Activated gamma-delta T cell treated with anti-CD3 and anti-CD28 coated beads, Interleukin-2, amount 50 U/mL, for 16 hours (primary cell): ENCODE results near the gene GALNT9.
"Not testable (repeated sequence)": the region's sequence is repeated elsewhere in the genome, so short reads cannot be mapped to it uniquely, and the experiment has no call there.

ENCODE experiments used
- DNase-seq: peaks from one replicate; pipeline ENCODE4 v3.0.0-alpha.2; 2020; ENCODE audit warnings: low read depth

Gene GALNT9

DNA sequence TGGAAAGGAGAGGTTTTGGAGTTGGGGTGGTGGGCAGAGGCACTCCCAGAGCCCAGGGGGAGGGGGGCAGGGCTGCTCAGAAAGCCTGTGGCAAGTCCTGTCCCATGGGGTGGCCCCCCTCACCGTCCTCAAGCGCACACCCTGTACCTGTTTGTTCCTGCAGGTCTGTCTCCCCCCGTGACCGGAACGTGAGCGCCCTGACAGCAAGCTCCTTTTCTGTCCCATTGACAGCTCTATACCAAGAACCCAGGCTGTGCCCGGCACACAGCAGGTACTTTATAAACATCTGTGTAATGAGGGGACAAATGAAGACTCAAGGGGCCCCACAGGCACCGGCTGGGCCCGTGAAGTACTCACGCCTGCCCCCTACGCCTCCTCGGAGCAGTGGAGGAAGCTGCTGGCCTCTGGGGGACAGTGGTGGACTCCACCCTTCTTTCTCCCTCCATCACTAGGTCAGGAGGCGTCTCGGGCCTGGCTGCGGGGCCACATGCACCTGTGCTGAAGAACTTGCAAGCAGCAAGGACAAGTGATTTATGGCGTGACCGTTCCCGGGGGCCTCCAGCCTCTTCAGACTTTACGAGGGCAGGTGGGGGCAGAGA lies 65.8 kb downstream of the GALNT9 start:
- DNase-seq, result no peak

DNA sequence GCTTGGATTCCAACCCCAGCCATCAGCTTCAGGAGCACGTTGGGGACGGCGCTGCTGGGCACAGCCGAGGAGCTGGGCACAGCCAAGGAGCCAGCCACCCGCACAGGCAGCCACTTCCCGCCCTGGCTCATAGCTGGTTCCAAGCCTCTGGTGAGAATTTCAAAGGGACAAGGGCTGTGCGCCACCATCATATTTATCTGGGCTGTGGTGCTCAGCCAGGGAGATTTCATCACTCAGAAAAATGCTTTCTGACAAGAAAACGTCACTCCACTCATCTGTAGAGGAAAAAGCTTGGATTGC lies 66.4 kb downstream of the GALNT9 start:
- no peak for DNase-seq

DNA sequence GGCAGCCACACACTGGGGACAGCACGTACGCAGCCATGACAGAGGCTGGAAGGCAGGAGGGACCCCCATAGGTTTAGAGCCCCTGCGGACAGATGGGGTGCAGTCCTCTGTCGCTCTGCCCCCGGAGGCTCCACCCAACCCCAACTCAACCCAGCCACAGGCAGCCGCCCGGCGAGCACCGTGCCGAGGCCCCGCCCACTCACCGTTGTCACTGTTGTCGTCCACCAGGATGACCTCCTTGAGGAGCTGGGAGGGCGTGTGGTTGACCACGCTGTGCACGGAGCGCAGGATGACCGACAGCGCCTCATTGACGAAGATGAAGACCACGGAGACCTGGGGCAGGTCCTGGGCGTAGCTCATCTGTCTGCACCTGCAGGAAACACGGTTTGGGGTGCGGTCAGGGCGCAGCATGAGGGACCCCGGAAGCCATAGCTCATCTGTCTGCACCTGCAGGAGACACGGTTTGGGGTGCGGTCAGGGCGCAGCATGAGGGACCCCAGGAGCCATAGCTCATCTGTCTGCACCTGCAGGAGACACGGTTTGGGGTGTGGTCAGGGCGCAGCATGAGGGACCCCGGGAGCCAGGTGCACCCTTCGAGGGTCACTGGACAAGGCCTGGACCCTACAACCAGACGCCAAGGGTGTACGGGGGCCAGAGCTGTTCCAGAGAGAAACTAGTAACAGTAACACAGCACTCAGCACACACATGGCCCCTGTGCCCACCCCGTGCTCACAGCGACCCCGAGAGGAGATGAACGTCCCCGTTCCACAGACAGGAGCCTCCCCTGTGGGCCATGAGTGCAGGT lies 66.9 kb downstream of the GALNT9 start:
- DNase-seq, result no peak

DNA sequence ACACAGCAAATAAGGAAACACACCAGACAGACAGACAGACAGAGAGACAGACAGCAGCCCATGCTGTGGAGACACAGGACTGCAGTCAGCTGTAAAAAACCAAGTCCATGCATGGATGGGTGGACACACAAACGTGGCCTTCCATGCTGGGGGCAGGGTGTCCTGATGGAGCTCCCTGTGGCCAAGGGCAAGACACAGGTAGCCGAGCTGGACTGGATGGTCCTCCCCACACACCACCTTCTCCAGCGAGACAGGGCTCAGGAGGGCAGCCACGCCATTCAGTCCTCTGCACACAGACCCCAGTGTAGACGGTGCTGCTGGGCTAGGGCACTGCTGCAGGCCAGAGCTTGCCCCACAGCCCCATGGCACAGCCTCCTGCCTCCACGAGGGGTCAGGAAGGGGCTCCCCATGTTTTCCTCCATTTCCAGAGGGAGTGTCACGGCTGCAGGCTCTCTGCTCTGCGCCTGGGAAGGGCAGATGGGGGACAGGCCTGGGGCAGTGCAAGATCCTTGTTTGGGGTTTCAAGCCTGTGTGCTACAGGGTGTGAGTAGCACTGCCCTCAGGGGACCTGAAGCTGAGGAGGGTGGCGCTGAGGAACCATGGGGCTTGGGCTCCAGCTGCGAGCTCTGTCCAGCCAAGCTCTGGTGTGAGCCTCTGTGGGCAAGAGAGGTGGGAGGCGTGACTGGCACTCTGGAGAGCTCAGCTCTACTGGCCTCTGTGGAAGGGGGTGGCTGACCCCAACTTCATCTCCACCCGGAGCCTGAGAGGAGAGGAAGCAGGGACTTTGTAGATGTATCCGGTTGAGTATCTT lies 67.9 kb downstream of the GALNT9 start:
- DNase-seq, result no peak

DNA sequence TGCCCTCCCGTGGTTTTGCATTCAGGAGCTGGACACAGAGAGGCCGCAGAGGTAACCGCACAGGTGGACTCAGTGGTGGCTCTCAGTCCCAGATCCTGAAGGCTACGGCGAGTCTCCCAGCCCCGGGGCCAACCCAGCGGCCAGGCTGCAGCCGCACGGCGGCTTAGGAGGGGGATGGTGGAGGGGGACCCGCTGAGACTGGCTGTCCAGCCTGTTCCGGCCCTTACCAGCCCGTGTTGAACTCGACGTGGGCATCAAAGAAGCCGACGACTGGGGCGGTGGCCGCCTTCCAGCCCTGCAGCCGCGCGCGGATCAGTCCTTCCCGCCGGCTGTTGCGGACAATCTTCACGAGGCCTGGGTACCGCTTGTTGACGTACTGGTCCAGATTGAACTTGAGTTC lies 68.7 kb downstream of the GALNT9 start:
- no peak for DNase-seq

DNA sequence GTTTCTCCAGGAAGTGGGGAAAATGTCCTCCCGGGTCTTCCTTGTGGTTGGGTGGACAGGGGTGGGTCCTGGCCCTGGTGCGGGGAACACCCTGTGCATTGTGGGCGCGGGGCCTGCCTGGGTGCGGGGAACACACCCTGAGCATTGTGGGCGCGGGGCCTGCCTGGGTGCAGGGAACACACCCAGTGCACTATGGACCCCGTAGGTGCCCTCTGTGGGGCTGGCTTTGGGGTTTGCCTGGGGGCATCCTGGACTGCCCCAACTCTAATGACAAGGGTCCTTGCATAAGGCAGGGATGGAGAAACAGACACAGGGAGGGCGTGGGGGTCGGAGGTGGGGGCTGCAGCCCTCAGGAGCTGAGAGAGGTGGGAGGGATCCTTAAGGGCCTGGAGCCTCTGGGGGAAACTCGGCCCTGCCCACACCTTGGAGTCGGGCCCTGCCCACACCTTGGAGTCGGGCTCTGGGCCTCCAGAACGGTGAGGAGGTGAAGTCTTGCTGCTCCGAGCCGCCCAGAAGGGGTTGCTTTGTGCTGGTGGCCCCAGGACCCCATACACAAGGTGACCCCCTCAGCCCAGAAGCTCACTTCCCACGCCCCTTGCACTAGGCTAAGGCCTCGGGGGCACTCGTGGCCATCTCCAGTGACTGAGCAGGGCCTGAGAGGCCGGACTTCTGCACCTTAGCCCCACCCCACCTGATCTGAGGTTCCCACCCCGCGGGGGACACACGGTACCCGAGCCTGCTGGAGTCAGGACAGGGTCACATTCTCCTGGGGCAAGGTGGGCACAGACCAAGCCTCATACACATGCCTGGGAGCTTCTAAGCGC lies 69.3 kb downstream of the GALNT9 start:
- no peak for DNase-seq

DNA sequence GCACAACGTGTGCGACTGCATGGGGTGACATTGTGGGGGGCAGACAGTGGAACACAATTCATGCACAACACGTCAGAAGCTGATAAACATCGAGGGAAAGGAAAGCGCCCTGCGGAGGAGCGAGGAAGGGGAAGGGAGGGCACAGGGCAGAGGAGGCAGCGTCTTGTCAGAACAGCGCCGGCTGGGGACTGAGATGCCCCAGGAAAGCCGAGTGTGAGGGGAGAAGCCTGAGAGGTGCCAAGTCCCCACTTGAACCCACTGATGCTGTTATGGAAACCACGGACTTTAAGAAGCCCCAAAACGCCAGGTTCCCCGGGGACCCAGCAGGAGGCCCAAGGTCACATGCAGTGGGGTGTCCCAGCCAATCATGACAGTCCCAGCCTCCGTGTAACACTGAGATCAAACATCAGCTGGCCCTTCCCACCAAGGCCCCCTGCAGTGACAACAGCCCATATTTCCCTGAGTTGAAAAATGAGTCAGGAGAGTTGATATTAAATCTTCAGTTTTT lies 70.0 kb downstream of the GALNT9 start:
- DNase-seq, result no peak

DNA sequence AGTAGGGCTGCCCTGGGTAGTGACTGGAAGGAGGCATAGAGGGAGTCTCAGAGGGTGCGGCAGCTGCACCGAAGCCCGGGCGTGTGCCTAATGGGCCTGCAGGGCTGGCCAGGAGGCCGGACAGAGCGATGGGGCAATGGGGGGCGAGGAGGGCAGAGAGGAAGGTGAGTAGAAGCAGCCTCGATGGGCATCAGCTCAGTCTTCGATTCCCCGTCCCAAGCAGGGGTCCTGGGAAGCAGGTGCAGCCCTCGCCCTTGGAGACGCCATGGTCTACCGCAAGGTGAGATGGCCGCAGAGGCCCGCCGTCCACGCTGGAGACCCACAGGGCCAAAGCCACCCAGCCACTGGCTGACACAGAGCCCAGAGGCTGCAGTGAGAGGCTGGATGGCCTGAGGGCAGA lies 70.8 kb downstream of the GALNT9 start:
- no peak for DNase-seq

DNA sequence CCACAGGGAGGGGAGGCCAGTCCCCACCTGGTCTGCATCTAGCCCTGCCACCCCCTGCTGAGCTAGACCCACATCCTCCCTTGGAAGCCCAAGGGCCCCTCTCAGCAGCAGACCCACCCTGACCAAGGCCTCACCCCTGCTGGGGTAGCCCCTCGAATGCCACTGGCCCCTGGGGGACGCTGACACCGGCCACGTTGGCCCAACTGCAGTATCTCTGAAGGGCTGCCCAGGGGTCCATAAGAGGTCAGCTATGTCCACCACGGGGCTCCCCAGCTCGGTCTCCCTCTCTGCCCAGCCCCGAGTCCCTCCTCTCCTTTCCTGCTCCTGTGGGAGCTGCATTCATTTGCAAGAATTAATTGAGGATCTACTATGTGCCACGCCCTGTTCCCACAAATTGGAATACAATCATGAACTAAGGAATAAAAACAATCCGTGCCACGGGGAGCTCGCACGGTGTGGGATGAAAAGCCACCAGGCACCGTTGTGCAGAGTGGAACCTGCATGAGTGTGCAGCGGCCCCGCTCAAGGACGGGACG lies 71.4 kb downstream of the GALNT9 start:
- DNase-seq, result no peak

DNA sequence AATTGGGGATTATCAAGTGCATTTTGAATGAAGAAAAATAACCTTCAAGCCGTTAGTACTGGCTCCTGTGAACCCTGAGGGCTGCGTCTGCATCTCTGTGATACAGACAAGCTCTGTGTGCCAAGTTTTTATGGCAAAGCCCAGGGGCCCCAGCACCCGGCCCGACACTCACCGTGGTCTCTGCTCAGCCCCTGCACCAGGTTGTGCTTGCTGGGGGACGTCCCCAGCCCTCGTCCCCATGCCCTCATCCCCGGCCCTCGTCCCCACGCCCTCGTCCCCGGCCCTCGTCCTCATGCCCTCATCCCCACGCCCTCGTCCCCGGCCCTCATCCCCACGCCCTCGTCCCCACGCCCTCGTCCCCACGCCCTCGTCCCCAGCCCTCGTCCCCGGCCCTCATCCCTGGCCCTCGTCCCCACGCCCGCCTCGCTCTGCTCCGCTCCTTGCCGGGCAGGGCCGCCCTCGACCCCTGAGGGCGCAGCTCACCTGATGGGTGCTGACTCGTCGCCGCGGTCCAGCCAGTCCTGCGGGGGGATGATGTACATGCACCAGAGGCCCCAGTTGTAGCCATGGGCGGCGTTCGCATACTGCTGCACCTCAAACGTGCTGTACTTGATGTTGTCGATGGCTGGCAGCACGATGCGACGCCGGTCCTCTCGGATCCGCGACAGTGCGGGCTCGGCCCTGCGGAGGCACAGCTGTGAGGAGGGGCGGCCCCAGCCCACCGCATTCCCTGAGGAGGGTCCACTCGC lies 72.0 kb downstream of the GALNT9 start:
- no peak for DNase-seq

DNA sequence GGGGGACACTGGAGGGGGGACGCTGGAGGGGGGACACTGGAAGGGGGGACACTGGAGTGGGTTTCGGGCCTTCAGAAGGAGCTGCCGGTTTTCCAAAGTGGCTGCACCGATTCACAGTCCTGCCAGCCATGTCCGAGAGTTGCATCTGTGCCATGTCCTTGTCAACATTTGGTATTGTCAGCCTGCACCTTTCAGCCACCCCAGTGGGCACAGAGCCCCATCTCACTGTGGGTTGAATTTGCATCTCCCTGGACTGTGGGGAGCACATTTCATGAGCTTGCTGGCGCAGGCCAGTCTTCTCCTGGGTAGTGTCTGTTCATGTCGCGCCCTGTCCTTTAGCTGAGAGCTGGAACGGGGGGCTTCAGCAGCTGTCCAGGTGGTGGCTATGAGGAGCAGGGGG lies 72.7 kb downstream of the GALNT9 start:
- DNase-seq, result no peak

DNA sequence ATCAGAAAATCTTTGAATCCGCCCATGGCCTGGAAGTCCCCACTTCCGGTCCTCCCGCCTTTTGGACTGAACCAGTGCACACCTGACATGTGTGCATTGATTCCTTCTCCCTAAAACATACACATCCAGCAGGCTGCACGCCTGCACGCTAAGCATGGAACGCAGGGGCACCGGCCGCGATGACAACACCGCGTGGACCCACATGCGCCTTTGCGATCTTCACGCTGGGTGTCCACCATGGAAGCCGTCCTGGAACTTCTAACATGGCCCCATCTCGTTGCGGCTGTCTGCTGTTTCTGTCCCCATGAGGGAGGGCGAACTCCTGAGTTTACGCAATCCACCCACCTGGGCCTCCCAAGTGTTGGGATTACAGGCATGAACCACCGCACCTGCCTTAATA lies 73.7 kb downstream of the GALNT9 start:
- DNase-seq, result no peak

DNA sequence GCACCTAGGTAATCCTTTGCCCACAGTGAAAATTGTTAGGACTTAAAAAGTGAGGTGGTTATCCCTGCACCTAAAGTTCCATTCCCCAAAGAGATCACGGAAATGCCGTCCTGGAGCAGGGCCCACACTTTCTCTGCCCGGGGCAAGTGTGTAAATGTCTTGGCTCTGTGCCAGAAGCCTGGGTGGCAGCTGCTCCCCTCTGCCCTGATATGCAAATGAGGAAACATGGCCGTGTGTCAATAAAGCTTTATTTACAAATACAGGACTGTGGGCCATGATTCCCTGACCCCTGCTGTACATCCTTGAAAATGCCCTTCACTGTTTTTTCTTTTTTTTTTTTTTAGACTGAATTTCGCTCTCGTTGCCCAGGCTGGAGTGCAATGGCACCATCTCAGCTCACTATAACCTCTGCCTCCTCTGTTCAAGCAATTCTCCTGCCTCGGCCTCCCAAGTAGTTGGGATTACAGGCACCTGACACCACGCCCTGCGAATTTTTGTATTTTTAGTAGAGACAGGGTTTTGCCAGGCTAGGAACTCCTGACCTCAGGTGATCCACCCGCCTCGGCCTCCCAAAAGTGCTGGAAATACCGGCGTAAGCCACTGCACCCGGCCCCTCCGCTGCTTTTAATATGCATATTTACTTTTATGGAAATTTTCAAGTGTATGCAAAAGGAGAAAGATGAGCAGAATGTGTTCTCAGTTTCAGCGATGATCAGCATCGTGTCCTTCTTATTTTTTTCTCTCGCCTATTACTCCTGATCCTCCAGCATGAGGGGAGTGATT lies 75.5 kb downstream of the GALNT9 start:
- DNase-seq, result no peak

DNA sequence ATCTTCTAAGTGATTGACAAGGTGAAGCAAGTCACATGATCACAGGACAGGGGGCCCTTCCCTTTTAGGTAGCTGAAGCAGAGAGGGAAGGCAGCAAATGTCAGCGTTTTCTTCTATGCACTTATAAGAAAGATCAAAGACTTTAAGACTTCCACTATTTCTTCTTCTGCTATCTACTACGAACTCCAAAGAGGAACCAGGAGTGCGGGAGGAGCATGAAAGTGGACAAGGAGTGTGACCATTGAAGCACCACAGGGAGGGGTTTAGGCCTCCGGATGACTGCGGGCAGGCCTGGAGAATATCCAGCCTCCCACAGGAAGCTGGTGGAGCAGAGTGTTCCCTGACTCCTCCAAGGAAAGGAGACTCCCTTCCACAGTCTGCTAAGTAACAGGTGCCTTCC lies 76.4 kb downstream of the GALNT9 start:
- DNase-seq, result not testable (repeated sequence)

DNA sequence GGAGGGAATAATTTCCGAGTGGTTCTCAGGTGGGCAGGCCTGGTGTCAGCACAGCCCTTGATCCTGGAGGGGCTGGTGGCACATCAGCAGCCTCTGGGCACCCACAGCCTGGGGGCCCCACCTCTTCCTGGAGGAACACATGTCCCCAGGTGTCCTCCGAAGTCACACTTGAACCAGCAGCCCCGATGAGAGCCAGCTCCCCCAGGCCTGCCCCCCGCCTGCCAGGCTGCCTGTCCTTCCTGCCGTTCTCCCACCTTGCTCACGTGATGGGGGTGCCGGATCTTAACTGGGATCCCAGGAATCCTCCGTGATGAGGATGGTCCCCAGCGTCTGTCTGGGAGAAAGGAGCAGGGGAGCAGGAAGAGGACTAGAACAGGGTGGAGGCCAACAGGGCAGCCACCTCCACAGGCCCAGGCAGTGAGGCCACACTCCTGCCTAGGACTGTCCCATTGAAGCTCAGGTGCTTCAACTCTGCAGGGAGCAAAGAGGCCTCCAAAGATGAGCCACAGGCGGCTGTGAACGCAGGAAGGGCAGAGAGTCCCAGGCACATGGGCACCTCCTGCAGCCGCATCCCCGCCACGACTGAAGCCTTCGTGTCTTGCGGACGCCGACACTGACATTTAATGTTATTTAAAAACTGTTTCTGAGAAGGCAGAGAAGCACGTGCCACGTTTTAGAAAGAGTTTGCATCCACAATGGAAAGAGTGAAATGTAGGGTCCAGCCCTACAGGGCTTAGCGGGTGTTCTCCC lies 77.5 kb downstream of the GALNT9 start:
- no peak for DNase-seq

DNA sequence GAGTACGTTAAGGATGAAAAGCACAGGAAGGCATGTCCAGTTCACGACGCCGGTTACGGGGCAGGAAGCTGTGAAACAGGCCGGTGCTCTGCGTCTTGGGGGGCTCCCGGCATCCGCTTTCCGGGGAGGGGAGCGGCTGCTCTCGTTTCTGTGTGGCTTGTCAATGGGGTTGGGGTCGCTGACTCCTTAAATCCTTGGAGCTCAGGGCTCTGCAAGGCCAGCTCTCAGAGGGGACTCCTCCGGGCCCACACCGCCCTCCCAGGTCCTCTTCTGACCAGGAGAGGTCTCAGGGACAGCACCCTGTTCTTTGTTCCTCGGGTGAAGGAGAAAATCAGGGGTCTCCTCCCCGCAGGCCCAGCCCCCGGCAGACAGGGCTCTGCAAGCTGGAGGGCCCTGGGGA lies 78.1 kb downstream of the GALNT9 start:
- DNase-seq, result no peak

DNA sequence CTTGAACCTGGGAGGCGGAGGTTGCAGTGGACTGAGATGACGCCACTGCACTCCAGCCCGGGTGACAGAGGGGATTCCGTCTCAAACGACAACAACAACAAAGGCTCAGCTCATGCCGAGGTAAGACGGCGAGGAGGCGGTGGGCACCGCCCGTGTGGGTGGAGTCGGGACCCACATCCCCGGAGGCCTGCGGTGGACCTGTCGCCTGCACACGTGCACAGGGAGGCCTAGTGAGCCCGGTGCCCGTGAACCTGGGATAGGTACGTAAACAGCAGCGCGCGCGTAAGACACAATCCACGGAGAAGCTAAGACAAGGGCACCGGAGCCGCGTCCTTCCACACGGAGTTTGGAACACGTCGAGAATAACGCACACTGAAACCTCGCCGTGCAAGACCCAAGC lies 78.7 kb downstream of the GALNT9 start:
- DNase-seq, result no peak

DNA sequence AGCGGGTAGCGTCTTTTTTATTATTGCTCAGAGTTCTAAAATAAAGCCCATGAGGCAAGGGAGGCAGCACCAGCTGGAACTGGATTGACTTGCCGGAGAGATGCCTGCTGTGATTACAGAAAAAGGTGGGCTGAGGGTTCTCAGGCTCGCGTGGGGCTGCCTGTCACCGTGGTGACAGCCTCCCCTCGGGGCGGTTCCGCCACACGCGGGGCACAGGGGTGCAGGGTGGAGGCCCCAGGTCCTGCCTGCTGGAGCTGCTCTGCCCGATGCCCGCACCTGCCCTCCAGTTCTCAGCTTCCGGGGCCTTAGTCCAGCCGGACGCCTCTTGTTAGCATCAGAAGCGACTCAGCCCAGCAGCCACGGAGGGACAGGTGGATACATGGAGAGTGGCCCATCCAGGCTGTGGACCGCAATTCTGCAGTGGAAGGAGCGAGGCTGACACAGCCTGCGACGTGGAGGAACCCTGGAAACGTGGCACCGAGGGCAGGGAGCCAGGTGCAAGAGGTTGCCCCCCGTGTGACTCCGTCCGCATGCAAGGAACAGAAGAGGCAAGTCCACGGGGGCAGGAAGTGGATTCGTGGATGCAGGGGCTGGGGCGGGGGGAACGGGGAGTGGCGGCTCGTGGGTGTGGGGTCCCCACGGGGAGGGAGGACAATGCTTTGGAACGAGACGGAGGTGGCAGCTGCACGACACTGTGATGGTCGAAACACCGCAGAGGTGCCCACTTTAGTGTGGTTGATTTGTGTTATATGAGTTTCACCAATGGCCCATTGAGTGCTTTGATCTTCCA lies 79.5 kb downstream of the GALNT9 start:
- DNase-seq, result no peak
